T-helper 2 cell (primary cell): ENCODE measurements around the gene SCARF2.

Experiments
- DNase-seq, 5 experiments: peaks; one replicate each; pipeline versions ENCODE4 v3.0.0 to v3.0.0-alpha.2; 2012 to 2022

The SCARF2 gene

GRCh38 chr22:20439928-20440575 is 2.4 kb upstream of the SCARF2 start:
- no peak for DNase-seq

- no peak for DNase-seq
These were observed 1.9 kb upstream of the SCARF2 start for GRCh38 chr22:20439556-20439927.

- DNase-seq, result no peak
These were observed 1.3 kb upstream of the SCARF2 start for GRCh38 chr22:20438678-20439492.

GRCh38 chr22:20438427-20438677 is 727 bp upstream of the SCARF2 start:
- DNase-seq, result no peak

GRCh38 chr22:20436768-20437612 is 635 bp downstream of the SCARF2 start:
- DNase-seq, result no peak

GRCh38 chr22:20436307-20436767 is 1.3 kb downstream of the SCARF2 start:
- DNase-seq, result no peak

- no peak for DNase-seq
These were observed 2.0 kb downstream of the SCARF2 start for GRCh38 chr22:20435436-20436306.

- DNase-seq, result no peak
These were observed 2.9 kb downstream of the SCARF2 start for GRCh38 chr22:20434773-20435172.

- no peak for DNase-seq
These were observed 3.3 kb downstream of the SCARF2 start for GRCh38 chr22:20434264-20434751.

- no peak for DNase-seq
These were observed 3.9 kb downstream of the SCARF2 start for GRCh38 chr22:20433686-20434241.

GRCh38 chr22:20433191-20433590 is 4.4 kb downstream of the SCARF2 start:
- no peak for DNase-seq

- no peak for DNase-seq
These were observed 5.4 kb downstream of the SCARF2 start for GRCh38 chr22:20432244-20432686.

GRCh38 chr22:20431511-20432192 is 6.0 kb downstream of the SCARF2 start:
- no peak for DNase-seq

GRCh38 chr22:20430720-20431510 is 6.7 kb downstream of the SCARF2 start:
- DNase-seq, result peak in 4 of 5 experiments; percentile 24 to 86 (median 48)

GRCh38 chr22:20430101-20430719 is 7.4 kb downstream of the SCARF2 start:
- peak in 1 of 5 experiments; percentile 48 for DNase-seq

- peak; percentile 53 to 81 (median 78) for DNase-seq
These were observed 8.1 kb downstream of the SCARF2 start for GRCh38 chr22:20429254-20430100.

GRCh38 chr22:20428496-20429253 is 8.9 kb downstream of the SCARF2 start:
- no peak for DNase-seq

- DNase-seq, result no peak
These were observed 9.6 kb downstream of the SCARF2 start for GRCh38 chr22:20427945-20428417.
